Neural cell (in vitro differentiated cells): ENCODE data around the gene TMEM87A. TPM values are rescaled to one million over a fixed set of nuclear protein-coding genes. Genes with fewer than 3 reads are reported as not detected.

Source experiments
- H2AFZ ChIP-seq: fragments of 200-600, 300-800 bp; sonication (generic), shearing (Covaris generic); 2 replicates; pipeline ENCODE4 v1.6.0; 2014; ENCODE audit warnings: low read depth, mild to moderate bottlenecking, antibody characterized with exemption, low read length, moderate library complexity
- H3F3A ChIP-seq: fragments of 200-600 bp; shearing (Covaris generic); 2 replicates; pipeline ENCODE4 v1.6.1; 2016; ENCODE audit warnings: mild to moderate bottlenecking, moderate library complexity, mixed read lengths, antibody characterized with exemption, low read length; ENCODE audit not compliant: insufficient read depth, poor library complexity, severe bottlenecking
- H3K27ac ChIP-seq: fragments of 200-600, 300-800 bp; sonication (generic), shearing (Covaris generic); 2 replicates; pipeline ENCODE4 v1.5.1; 2014; ENCODE audit warnings: mild to moderate bottlenecking, low read length, moderate library complexity
- H3K27me3 ChIP-seq: fragments of 300-800, 200-600 bp; sonication (generic), shearing (Covaris generic); 2 replicates; pipeline ENCODE4 v1.6.0; 2014; ENCODE audit warnings: mild to moderate bottlenecking, low read depth, low read length, moderate library complexity; ENCODE audit not compliant: insufficient read depth
- H3K36me3 ChIP-seq: fragments of 300-800, 200-600 bp; sonication (generic), shearing (Covaris generic); 2 replicates; pipeline ENCODE4 v1.5.1; 2014; ENCODE audit warnings: mild to moderate bottlenecking, antibody characterized with exemption, low read length, moderate library complexity; ENCODE audit not compliant: insufficient read depth
- H3K4me2 ChIP-seq: fragments of 300-800, 200-600 bp; sonication (generic), shearing (Covaris generic); 2 replicates; pipeline ENCODE4 v1.6.0; 2014; ENCODE audit warnings: mild to moderate bottlenecking, low read length
- H3K4me3 ChIP-seq: fragments of 300-800, 200-600 bp; sonication (generic), shearing (Covaris generic); 2 replicates; pipeline ENCODE4 v1.5.1; 2014; ENCODE audit warnings: mild to moderate bottlenecking, low read length, moderate library complexity
- H3K79me2 ChIP-seq: fragments of 200-600 bp; shearing (Covaris generic); replicated peaks from 2 replicates; pipeline ENCODE4 v1.6.0; 2014; ENCODE audit warnings: mild to moderate bottlenecking, low read length, moderate library complexity; ENCODE audit not compliant: insufficient read depth
- H3K9ac ChIP-seq: fragments of 300-800, 200-600 bp; sonication (generic), shearing (Covaris generic); 2 replicates; pipeline ENCODE4 v1.6.1; 2016; ENCODE audit warnings: mild to moderate bottlenecking, low read length, mixed read lengths
- H3K9me2 ChIP-seq: fragments of 200-600 bp; shearing (Covaris generic); 2 replicates; pipeline ENCODE4 v1.6.1; 2016; ENCODE audit warnings: mild to moderate bottlenecking, low read length, mixed read lengths; ENCODE audit not compliant: insufficient read depth
- H3K9me3 ChIP-seq: fragments of 200-600, 300-800 bp; sonication (generic), shearing (Covaris generic); 2 replicates; pipeline ENCODE4 v1.6.1; 2016; ENCODE audit warnings: mild to moderate bottlenecking, mixed run types, low read length, moderate library complexity, mixed read lengths
- H4K20me1 ChIP-seq: fragments of 200-600 bp; shearing (Covaris generic); 2 replicates; pipeline ENCODE4 v1.6.1; 2016; ENCODE audit warnings: mild to moderate bottlenecking, mixed run types; ENCODE audit not compliant: insufficient read depth
- CTCF ChIP-seq: fragments of 450-650 bp; IDR thresholded peaks from 2 replicates; pipeline ENCODE4 v1.5.1; 2014; ENCODE audit warnings: antibody characterized with exemption, mild to moderate bottlenecking, moderate library complexity; ENCODE audit not compliant: poor library complexity, severe bottlenecking
- EP300 ChIP-seq: fragments of 450-650 bp; conservative IDR thresholded peaks from 2 replicates; pipeline ENCODE4 v1.6.1; 2014; ENCODE audit warnings: antibody characterized with exemption, mild to moderate bottlenecking, moderate library complexity; ENCODE audit not compliant: poor library complexity, severe bottlenecking
- EZH2 ChIP-seq: fragments of 200-600, 300-800 bp; shearing (Covaris generic), sonication (generic); IDR thresholded peaks from 2 replicates; pipeline ENCODE4 v1.6.1; 2014; ENCODE audit warnings: antibody characterized with exemption, low read length, borderline replicate concordance, mild to moderate bottlenecking; ENCODE audit not compliant: insufficient read depth, poor library complexity, severe bottlenecking
- MXI1 ChIP-seq: fragments of 450-650 bp; conservative IDR thresholded peaks from 2 replicates; pipeline ENCODE4 v1.6.1; 2014; ENCODE audit warnings: antibody characterized with exemption, mild to moderate bottlenecking; ENCODE audit not compliant: poor library complexity, severe bottlenecking
- POLR2AphosphoS5 ChIP-seq: IDR thresholded peaks from 2 replicates; pipeline ENCODE4 v1.6.1; 2012
- RAD21 ChIP-seq: fragments of 450-650 bp; conservative IDR thresholded peaks from 2 replicates; pipeline ENCODE4 v1.6.1; 2014; ENCODE audit warnings: antibody characterized with exemption, mild to moderate bottlenecking, moderate library complexity
- SMC3 ChIP-seq: fragments of 450-650 bp; conservative IDR thresholded peaks from 2 replicates; pipeline ENCODE4 v1.6.1; 2014; ENCODE audit warnings: antibody characterized with exemption, mild to moderate bottlenecking, moderate library complexity; ENCODE audit not compliant: poor library complexity
- TAF1 ChIP-seq: IDR thresholded peaks from 2 replicates; pipeline ENCODE4 v1.6.1; 2012; ENCODE audit warnings: low read depth
- polyA plus RNA-seq: library from polyadenylated mRNA; depleted of rRNA; stranded (reverse); fragments of >200 nt; gene quantifications from 2 replicates; pipeline ENCODE4 v1.2.3, GENCODE V29; 2014
- TF ChIP-seq, protein P1 (sequence below): IDR thresholded peaks from 2 replicates; pipeline ENCODE4 v1.6.1; 2012; ENCODE audit warnings: borderline replicate concordance

Gene TMEM87A
- polyA plus RNA-seq, 1 donor from 2014 or later: 50.4 TPM

- no peaks in the 10 kb centered on the region for H3K79me2 ChIP-seq
- H3K36me3 ChIP-seq: peaks cover 20% of the 10 kb centered on the region
- no peak overlapping the region for H3K4me3 ChIP-seq
- no peaks in the 10 kb centered on the region for H3K9me3 ChIP-seq
- H3K9ac ChIP-seq: no peak overlapping the region
- no peaks in the 10 kb centered on the region for H4K20me1 ChIP-seq
- no peak overlapping the region for H3K27ac ChIP-seq
- TF ChIP-seq POLR2AphosphoS5 (no peak), TAF1 (no peak)
- no peak overlapping the region for H3K4me2 ChIP-seq
- H3K9me2 ChIP-seq: no peaks in the 10 kb centered on the region
- no peaks in the 10 kb centered on the region for H3K27me3 ChIP-seq
- no peaks in the 10 kb centered on the region for H3F3A ChIP-seq
- no peak overlapping the region for H2AFZ ChIP-seq
Observed at GRCh38 chr15:42182961-42183360, 90.3 kb downstream of the TMEM87A start.

DNA sequence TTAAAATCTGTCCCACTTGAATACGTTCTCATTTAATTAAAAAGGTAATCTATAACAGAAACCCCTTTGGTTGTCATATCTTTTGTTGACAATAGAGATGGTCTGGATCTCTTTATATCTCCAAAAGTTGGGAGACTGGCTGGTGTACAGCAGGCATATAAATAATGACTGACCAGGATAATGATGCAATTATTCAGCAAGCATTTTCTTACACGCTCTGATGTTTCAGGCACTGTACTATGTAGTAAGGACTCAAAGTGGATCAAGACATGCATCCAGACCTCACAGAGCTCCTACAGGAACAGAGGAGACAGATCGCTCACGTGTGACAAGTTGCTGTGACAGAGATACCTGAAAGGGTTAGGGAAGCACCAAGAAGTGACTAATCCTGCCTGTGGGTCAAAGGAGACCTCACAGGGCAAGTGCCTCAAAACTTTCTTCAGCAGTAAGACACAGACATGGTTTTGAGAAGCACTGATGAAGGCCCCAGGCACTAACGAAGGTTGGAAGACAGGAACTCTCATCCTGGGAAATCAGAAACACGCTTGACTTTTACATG lies 90.8 kb downstream of the TMEM87A start:
- H3K4me2 ChIP-seq: no peak overlapping the region
- no peaks in the 10 kb centered on the region for H3K27me3 ChIP-seq
- no peaks in the 10 kb centered on the region for H3K9me2 ChIP-seq
- no peak overlapping the region for H3K4me3 ChIP-seq
- no peaks in the 10 kb centered on the region for H3K9me3 ChIP-seq
- H3K79me2 ChIP-seq: no peaks in the 10 kb centered on the region
- peaks cover 20% of the 10 kb centered on the region for H3K36me3 ChIP-seq
- H2AFZ ChIP-seq: no peak overlapping the region
- no peak for TF ChIP-seq MXI1
- TF ChIP-seq, protein P1, sequence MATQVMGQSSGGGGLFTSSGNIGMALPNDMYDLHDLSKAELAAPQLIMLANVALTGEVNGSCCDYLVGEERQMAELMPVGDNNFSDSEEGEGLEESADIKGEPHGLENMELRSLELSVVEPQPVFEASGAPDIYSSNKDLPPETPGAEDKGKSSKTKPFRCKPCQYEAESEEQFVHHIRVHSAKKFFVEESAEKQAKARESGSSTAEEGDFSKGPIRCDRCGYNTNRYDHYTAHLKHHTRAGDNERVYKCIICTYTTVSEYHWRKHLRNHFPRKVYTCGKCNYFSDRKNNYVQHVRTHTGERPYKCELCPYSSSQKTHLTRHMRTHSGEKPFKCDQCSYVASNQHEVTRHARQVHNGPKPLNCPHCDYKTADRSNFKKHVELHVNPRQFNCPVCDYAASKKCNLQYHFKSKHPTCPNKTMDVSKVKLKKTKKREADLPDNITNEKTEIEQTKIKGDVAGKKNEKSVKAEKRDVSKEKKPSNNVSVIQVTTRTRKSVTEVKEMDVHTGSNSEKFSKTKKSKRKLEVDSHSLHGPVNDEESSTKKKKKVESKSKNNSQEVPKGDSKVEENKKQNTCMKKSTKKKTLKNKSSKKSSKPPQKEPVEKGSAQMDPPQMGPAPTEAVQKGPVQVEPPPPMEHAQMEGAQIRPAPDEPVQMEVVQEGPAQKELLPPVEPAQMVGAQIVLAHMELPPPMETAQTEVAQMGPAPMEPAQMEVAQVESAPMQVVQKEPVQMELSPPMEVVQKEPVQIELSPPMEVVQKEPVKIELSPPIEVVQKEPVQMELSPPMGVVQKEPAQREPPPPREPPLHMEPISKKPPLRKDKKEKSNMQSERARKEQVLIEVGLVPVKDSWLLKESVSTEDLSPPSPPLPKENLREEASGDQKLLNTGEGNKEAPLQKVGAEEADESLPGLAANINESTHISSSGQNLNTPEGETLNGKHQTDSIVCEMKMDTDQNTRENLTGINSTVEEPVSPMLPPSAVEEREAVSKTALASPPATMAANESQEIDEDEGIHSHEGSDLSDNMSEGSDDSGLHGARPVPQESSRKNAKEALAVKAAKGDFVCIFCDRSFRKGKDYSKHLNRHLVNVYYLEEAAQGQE: no peak
- TF ChIP-seq SMC3: no peak
- no peak for TF ChIP-seq CTCF
- TF ChIP-seq RAD21: no peak
- no peak for TF ChIP-seq EZH2
- no peak for TF ChIP-seq TAF1
- TF ChIP-seq POLR2AphosphoS5: no peak
- TF ChIP-seq EP300: no peak
- no peak overlapping the region for H3K27ac ChIP-seq
- no peak overlapping the region for H3K9ac ChIP-seq
- H3F3A ChIP-seq: no peaks in the 10 kb centered on the region
- no peaks in the 10 kb centered on the region for H4K20me1 ChIP-seq

GRCh38 chr15:42178056-42178455 lies 95.2 kb downstream of the TMEM87A start:
- TF ChIP-seq POLR2AphosphoS5: no peak
- no peak for TF ChIP-seq MXI1
- TF ChIP-seq SMC3: no peak
- no peak for TF ChIP-seq EP300
- Histone ChIP-seq H3K9me2 (no peaks in the 10 kb centered on the region), H2AFZ (no peak overlapping the region), H3K27ac (no peak overlapping the region), H3K4me3 (no peak overlapping the region), H3F3A (no peaks in the 10 kb centered on the region), H3K9me3 (no peaks in the 10 kb centered on the region), H3K4me2 (no peak overlapping the region), H3K9ac (no peak overlapping the region), H3K79me2 (no peaks in the 10 kb centered on the region), H3K36me3 (peaks cover 11% of the 10 kb centered on the region), H4K20me1 (no peaks in the 10 kb centered on the region), H3K27me3 (no peaks in the 10 kb centered on the region)
